NT2/D1 (cell line): Measurements from ENCODE around the gene LAMB4.

Source experiments
- DNase-seq: peaks from one replicate; pipeline ENCODE4 v3.0.0-alpha.2; 2011; ENCODE audit warnings: low read depth, low spot score
- H3K27me3 ChIP-seq: 2 replicates; pipeline ENCODE4 v1.6.0; 2011; ENCODE audit warnings: mild to moderate bottlenecking; ENCODE audit not compliant: insufficient read length, insufficient read depth
- H3K36me3 ChIP-seq: 2 replicates; pipeline ENCODE4 v1.6.1; 2011; ENCODE audit warnings: mild to moderate bottlenecking, low read length, mixed read lengths; ENCODE audit not compliant: insufficient read depth, insufficient read length
- H3K4me1 ChIP-seq: 2 replicates; pipeline ENCODE4 v1.5.1; 2011; ENCODE audit not compliant: insufficient read depth, insufficient read length
- H3K4me3 ChIP-seq: 2 replicates; pipeline ENCODE4 v1.5.1; 2011; ENCODE audit warnings: low read depth; ENCODE audit not compliant: insufficient read length
- H3K9ac ChIP-seq: 2 replicates; pipeline ENCODE4 v1.6.0; 2011; ENCODE audit warnings: low read depth; ENCODE audit not compliant: insufficient read length
- H3K9me3 ChIP-seq: 2 replicates; pipeline ENCODE4 v1.5.1; 2011; ENCODE audit warnings: mild to moderate bottlenecking, low read length; ENCODE audit not compliant: insufficient read depth
- SUZ12 ChIP-seq: IDR thresholded peaks from 2 replicates; pipeline ENCODE4 v1.6.1; 2011; ENCODE audit not compliant: insufficient read length, insufficient read depth; ENCODE audit errors: extremely low read depth
- YY1 ChIP-seq: IDR thresholded peaks from 2 replicates; pipeline ENCODE4 v1.6.1; 2011; ENCODE audit not compliant: insufficient read length, insufficient read depth
- ZNF274 ChIP-seq: IDR thresholded peaks from 2 replicates; pipeline ENCODE4 v1.6.1; 2011; ENCODE audit warnings: mild to moderate bottlenecking, low read depth, low read length

LAMB4 gene

GRCh38 chr7:108069646-108070045 lies 60.5 kb downstream of the LAMB4 start:
- Histone ChIP-seq H3K36me3 (no peaks in the 10 kb centered on the region), H3K27me3 (no peaks in the 10 kb centered on the region), H3K4me1 (peaks cover 2% of the 10 kb centered on the region), H3K9ac (no peak overlapping the region), H3K9me3 (no peaks in the 10 kb centered on the region), H3K4me3 (no peak overlapping the region)
- no peak for DNase-seq
- no peak for TF ChIP-seq YY1
- no peak for TF ChIP-seq ZNF274
- no peak for TF ChIP-seq SUZ12

GRCh38 chr7:108067844-108068243 lies 62.3 kb downstream of the LAMB4 start:
- H3K9ac ChIP-seq, result no peak overlapping the region
- no peaks in the 10 kb centered on the region for H3K27me3 ChIP-seq
- no peaks in the 10 kb centered on the region for H3K36me3 ChIP-seq
- DNase-seq, result no peak
- TF ChIP-seq YY1, result no peak
- TF ChIP-seq ZNF274, result no peak
- TF ChIP-seq SUZ12, result no peak
- no peak overlapping the region for H3K4me3 ChIP-seq
- no peaks in the 10 kb centered on the region for H3K4me1 ChIP-seq
- no peaks in the 10 kb centered on the region for H3K9me3 ChIP-seq

GRCh38 chr7:108066486-108066885 lies 63.7 kb downstream of the LAMB4 start:
- Histone ChIP-seq H3K4me3 (no peak overlapping the region), H3K27me3 (no peaks in the 10 kb centered on the region), H3K36me3 (no peaks in the 10 kb centered on the region), H3K4me1 (no peaks in the 10 kb centered on the region), H3K9ac (no peak overlapping the region), H3K9me3 (no peaks in the 10 kb centered on the region)
- DNase-seq, result no peak
- no peak for TF ChIP-seq YY1
- no peak for TF ChIP-seq ZNF274
- TF ChIP-seq SUZ12, result no peak

GRCh38 chr7:108063520-108063933 lies 66.6 kb downstream of the LAMB4 start:
- no peak for DNase-seq
- H3K27me3 ChIP-seq, result no peaks in the 10 kb centered on the region
- H3K9ac ChIP-seq, result no peak overlapping the region
- H3K9me3 ChIP-seq, result no peaks in the 10 kb centered on the region
- H3K36me3 ChIP-seq, result no peaks in the 10 kb centered on the region
- no peak overlapping the region for H3K4me3 ChIP-seq
- H3K4me1 ChIP-seq, result no peaks in the 10 kb centered on the region
- no peak for TF ChIP-seq SUZ12
- TF ChIP-seq ZNF274, result no peak
- TF ChIP-seq YY1, result no peak

- no peak for TF ChIP-seq YY1
- TF ChIP-seq ZNF274, result no peak
- no peak for TF ChIP-seq SUZ12
- Histone ChIP-seq H3K4me3 (no peak overlapping the region), H3K27me3 (no peaks in the 10 kb centered on the region), H3K4me1 (no peaks in the 10 kb centered on the region), H3K36me3 (no peaks in the 10 kb centered on the region), H3K9me3 (no peaks in the 10 kb centered on the region), H3K9ac (no peak overlapping the region)
- no peak for DNase-seq
Measured at GRCh38 chr7:108062250-108063014, 67.7 kb downstream of the LAMB4 start.

- Histone ChIP-seq H3K9me3 (no peaks in the 10 kb centered on the region), H3K4me1 (no peaks in the 10 kb centered on the region), H3K4me3 (no peak overlapping the region), H3K27me3 (no peaks in the 10 kb centered on the region), H3K9ac (no peak overlapping the region), H3K36me3 (no peaks in the 10 kb centered on the region)
- TF ChIP-seq SUZ12 (no peak), YY1 (no peak), ZNF274 (no peak)
- DNase-seq, result no peak
Measured at GRCh38 chr7:108059526-108059925, 70.6 kb downstream of the LAMB4 start.

GRCh38 chr7:108057951-108058481 lies 72.1 kb downstream of the LAMB4 start:
- Histone ChIP-seq H3K9ac (no peak overlapping the region), H3K4me3 (no peak overlapping the region), H3K4me1 (no peaks in the 10 kb centered on the region), H3K9me3 (no peaks in the 10 kb centered on the region), H3K27me3 (no peaks in the 10 kb centered on the region), H3K36me3 (no peaks in the 10 kb centered on the region)
- TF ChIP-seq ZNF274, result no peak
- no peak for TF ChIP-seq YY1
- TF ChIP-seq SUZ12, result no peak
- no peak for DNase-seq
